VCaP (cell line): ENCODE data around the gene COQ10B.

Experiments
- H3K27ac ChIP-seq: fragments of 450-650 bp; 2 replicates; pipeline ENCODE4 v1.5.1; 2017
- TF ChIP-seq, protein P1 (sequence below): fragments of 450-650 bp; conservative IDR thresholded peaks from 2 replicates; pipeline ENCODE4 v1.5.1; 2017; ENCODE audit warnings: mild to moderate bottlenecking, moderate library complexity

Gene COQ10B

DNA sequence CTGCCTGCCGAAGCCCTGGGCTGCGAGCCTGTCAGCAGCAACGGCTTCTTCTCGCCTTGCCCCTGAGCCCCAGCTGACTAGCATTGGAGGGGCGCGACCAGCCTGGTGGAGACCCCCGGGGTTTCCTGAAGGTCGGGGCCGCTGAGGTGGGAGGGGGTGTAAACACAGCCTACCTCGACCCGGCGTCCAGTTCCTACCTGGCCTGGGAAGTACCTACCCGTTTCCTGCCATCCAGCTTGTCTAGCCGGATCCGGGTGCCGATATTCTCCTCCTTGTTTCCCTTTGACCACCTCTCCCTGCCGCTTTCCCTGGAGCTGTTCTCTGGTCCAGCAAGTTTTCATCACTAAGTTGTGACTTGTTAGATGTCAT is 63.0 kb downstream of the COQ10B start:
- peak overlapping the region; percentile 98 for H3K27ac ChIP-seq
- TF ChIP-seq, protein P1, sequence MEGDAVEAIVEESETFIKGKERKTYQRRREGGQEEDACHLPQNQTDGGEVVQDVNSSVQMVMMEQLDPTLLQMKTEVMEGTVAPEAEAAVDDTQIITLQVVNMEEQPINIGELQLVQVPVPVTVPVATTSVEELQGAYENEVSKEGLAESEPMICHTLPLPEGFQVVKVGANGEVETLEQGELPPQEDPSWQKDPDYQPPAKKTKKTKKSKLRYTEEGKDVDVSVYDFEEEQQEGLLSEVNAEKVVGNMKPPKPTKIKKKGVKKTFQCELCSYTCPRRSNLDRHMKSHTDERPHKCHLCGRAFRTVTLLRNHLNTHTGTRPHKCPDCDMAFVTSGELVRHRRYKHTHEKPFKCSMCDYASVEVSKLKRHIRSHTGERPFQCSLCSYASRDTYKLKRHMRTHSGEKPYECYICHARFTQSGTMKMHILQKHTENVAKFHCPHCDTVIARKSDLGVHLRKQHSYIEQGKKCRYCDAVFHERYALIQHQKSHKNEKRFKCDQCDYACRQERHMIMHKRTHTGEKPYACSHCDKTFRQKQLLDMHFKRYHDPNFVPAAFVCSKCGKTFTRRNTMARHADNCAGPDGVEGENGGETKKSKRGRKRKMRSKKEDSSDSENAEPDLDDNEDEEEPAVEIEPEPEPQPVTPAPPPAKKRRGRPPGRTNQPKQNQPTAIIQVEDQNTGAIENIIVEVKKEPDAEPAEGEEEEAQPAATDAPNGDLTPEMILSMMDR = no peak

DNA sequence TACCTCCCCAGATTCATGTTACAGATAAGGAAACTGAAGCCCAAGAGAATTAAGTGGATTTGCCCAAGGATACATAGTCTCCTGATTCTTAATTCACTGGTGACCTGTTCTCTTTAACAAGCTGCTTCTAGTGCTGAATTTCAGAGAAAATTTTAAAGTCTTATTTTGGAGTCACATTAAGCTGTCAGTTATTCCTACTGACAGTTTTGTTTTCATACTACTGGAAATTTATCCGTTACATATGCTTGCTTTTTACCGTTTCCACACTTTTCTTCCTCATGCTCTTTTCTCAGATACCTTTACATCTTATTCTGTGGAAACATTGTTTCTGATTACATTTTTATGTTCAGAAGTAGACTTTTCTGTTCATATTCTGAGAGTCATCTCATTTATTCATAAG is 63.8 kb downstream of the COQ10B start:
- peak overlapping the region; percentile 98 for H3K27ac ChIP-seq

More for the DNA sequence above, 63.8 kb downstream of the COQ10B start:
- TF ChIP-seq, protein P1 = no peak
